HUDEP-2 (cell line): Measurements from ENCODE around the gene TSPAN2.
"Not testable (repeated sequence)": the region's sequence is repeated elsewhere in the genome, so short reads cannot be mapped to it uniquely, and the experiment has no call there.

Experiments used
- DNase-seq, 76 experiments: peaks; one replicate each; lab custom pipeline; 2025; ENCODE audit not compliant: unreplicated experiment in 76 of 76; lab: John Stamatoyannopoulos, UW

Gene TSPAN2

DNA sequence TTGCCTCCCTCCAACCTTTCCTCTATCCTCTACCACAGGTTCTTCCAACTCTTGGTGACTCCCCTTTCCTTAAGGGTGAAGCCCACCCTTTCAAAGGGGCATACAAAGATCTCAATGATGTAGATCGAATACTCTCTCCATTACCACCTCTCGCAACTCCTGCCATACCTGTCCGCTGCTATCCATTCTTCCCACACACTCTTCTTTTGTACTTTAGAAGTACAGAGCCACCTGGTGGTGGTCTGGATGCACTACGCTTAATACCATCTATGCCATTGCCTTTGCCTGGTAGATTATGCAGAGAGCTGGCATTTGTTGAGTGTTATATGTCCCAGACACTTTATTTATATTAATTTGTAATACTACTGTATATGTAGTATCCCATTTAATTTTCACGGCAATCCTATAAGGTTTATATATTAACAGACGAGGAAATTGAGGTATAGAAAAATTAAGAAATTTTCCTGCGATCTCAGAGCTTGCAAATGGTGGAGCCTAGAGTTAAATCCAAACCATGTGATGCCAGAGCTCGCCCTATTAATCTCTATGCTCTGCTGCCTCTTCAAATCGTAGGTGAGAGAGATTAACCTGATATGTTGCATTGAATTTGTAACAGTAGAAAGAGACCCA, 36.7 kb downstream of the TSPAN2 start:
- DNase-seq: peak in 38 of 76 experiments; percentile 1 to 54 (median 16)

DNA sequence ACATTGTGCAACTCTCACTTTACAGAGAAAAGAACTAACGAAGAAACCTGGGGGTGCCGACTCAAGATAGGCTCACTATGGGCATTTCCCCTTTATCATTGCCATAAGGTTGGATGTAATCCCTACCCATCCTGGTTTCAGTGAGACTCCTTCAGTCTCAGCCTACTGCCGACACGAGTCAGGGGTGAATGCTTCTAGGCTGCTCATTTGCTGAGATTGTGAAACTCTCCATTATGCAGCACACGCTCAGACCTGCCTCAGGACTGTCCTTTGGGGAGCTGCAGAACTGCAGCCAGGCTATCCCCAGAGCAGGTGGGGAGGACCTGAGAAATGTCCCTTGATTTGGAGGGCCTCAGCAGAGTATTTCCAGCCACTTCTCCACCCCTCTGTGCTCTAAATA, 37.5 kb downstream of the TSPAN2 start:
- no peak for DNase-seq

DNA sequence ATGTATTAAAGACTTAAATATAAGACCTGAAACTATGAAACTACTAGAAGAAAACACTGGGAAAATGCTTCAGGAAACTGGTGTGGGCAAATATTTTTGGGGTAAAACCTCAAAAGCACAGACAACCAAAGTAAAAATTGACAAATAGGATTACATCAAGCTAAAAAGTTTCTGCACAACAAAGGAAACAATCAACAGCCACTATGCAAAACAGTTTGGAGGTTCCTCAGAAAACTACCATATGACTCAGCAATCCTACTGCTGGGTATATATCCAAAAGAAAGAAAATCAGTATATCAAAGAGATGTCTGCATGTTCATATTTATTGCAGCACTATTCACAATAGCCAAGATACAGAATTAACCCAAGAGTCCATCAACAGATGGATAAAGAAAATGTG, 42.6 kb downstream of the TSPAN2 start:
- no peak for DNase-seq

DNA sequence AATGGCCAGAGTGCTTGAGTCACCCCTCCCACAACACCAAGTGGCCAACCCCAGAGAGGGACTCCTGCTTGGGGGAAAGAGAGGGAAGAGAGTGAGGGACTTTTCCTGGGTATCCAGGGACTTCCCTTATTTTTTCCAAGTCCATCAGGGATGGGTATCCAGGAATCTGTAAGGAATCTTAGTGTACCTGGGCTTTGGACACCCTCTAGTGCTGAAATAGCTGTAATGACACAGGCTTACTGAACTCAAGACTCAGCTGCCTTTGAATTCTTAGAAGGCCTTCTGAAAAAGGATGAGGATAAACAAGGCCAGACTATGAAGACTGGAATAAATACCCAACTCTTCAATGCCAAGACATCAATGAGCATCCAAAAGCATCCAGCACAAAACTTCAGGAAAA, 47.6 kb downstream of the TSPAN2 start:
- peak in 1 of 76 experiments; percentile 7 for DNase-seq

DNA sequence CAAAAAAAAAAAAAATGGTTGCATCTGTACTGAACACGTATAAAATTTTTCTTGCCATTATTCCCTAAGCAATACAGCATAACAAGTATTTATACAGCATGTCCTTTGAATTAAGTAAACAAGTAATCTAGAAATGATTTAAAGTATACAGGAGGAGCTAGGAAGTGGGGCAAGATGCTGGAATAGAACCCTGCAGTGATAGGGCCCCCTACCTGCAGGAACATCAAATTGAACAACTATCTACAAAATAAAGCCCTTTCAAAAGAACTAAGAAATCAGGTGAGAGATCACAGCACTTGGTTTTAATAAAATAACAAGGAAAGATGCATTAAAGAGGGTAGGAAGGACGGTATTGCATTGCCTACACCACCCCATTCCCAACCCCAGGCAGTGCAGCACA, 48.8 kb downstream of the TSPAN2 start:
- no peak for DNase-seq

DNA sequence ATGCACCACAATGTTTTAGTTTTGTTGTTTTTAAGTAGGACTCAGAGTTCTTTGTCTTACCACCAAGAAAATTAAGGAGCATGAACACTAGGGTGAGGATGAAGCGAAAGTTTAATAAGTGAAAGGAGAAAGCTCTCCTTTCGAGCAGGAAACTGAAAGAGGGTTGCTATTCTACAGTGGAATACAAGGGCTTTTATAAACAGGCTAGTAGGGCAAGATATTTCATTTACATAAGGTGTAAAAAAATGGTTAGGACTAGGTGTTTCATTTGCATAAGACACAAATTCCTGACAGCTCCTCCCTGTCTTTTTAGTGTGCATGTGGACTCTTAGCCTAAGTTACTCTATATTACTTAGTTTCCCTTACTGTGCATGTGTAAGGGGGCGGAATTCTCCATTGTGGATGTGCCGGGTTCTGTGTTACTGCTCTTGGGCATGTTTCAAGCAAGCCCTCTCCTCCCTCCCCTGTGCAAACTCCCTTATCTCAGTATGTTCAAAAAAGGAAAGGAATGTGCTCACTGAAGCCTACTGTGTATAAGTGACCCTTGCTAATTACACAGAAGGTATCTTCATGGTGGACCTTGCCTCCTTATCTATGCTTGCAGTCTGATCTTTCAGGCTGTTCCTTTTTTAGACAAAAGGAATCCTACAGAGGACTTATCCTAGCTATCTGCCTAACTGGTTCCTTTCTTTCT, 52.3 kb downstream of the TSPAN2 start:
- no peak for DNase-seq

DNA sequence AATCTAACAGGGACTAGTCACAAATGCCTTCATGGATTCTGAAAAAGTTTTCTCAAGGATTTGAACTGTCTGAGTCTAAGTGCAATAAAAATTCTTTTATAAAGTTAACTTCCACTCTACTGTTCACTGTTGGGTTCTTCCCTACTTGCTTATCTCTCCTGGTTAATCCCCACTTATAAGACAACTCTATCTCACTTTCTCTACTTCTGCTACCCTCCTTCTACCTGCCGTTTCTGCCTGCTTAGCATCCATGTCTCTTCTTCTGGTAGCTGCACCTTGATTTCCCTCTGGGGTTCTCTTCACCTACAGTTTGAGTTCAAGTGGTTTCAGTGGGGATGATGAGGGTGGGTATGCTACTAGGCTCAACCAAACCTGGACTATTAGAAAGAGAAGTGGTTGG, 53.7 kb downstream of the TSPAN2 start:
- no peak for DNase-seq

DNA sequence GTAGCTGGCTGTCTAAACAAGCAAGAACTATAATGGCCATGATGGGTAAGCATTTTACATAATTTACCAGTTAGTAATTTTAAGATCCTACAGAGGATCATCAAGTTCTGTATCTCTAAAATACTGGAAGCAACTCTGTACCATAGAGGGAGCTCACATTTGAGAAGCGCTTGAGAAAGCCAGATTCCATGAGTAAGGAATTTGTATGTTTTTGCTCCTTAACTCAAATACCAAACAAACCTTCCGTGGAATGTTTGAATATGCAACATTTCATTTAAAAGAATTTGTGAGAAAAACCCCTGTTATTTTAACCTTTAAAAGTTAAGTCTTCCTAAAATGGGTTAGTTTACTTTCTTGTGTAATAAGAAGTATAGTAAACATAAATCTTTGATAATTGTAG, 57.7 kb downstream of the TSPAN2 start:
- DNase-seq: no peak

DNA sequence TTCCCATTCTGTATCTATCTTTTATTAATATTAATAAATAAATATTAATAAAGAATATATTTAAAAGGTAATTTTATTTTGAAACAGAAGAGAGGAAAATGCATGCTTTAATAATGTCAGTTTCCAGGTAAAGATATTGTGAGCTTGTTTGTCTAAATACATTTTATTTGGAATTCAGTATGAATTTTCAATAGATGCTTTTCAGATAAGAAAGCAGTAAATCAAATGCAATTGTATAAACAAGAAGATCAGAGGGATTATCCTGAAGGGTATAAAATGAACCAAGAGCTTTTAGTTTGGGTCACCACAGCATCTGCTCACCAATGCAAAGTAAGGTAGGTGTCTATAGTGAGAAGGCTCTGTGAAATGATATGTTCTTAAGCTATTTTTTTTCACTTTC, 59.8 kb downstream of the TSPAN2 start, which contains the start of gene TSHB:
TSS of gene TSHB (plus strand) at position 301 of the 400 bp plus-strand sequence. CDS start 3,537 bp downstream, outside the sequence.
- DNase-seq: no peak

DNA sequence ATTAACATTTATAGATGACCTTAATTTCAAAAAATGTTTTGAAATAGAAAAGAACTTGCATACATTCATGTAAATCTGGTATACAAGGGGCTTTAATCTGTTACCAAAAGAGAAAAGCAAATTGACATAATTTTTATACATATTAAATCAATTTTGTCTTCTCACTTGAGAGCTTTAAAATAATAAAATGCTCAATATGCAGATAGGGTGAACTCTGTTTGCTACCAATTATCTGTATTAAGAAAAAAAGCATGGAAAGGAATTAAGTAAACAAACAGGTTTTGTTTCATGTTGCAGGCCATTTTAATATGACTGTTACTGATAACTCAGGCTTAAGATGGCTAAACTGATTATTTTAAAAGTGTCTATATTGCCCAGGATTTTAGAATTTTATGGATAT, 65.7 kb downstream of the TSPAN2 start:
- DNase-seq: no peak

DNA sequence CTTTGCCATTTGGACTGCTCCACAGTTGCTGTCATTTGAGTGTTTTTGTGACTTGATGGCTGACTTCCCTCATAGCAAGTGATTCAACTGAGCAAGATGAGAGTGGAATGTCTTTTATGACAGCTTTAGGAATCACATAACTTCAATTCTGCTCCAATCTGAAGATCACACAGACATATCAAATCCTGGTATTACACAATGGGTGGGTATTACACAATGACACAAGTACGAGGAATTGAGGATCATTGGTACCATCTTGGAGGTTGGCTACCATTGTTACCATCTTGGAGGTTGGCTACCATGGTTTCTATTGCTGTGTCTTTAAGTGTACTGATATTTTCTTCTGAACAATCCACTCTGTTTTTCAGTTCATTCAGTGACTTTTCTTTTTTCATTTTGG, 68.2 kb downstream of the TSPAN2 start:
- no peak for DNase-seq

DNA sequence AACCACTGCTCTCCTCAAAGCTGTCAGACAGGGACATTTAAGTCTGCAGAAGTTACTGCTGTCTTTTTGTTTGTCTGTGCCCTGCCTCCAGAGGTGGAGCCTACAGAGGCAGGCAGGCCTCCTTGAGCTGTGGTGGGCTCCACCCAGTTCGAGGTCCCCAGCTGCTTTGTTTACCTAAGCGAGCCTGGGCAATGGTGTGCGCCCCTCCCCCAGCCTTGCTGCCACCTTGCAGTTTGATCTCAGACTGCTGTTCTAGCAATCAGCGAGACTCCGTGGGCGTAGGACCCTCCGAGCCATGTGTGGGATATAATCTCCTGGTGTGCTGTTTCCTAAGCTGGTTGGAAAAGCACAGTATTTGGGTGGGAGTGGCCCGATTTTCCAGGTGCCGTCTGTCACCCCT, 69.8 kb downstream of the TSPAN2 start:
- DNase-seq: not testable (repeated sequence)

DNA sequence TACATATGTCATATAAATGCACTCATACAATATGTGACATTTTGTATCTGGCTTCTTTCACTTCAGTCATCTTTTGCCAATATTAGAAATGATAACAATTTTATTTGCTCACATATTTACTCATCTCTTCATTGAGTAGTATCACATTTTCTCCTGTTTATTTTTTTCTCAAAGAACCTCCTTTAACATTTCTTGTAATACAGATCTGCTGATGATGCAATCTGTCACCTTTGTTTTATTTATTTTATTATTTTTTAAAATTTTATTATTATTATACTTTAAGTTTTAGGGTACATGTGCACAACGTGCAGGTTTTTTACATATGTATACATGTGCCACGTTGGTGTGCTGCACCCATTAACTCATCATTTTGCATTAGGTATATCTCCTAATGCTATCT, 75.5 kb downstream of the TSPAN2 start:
- no peak for DNase-seq

DNA sequence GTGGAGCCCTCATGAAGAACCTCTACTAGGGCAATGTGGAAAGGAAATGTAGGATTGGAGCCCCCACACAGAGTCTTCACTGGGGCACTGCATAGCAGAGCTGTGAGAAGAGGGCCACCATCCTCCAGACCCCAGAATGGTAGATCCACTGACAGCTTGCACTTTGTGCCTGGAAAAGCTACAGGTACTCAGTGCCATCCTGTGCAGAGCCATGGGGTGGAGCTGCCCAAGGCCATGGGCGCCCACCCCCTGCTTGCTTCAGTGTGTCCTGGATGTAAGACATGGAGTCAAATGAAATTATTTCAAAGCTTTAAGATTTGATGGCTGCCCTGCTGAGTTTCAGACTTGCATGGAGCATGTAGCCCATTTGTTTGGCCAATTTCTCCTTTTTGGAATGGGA, 76.9 kb downstream of the TSPAN2 start:
- no peak for DNase-seq

DNA sequence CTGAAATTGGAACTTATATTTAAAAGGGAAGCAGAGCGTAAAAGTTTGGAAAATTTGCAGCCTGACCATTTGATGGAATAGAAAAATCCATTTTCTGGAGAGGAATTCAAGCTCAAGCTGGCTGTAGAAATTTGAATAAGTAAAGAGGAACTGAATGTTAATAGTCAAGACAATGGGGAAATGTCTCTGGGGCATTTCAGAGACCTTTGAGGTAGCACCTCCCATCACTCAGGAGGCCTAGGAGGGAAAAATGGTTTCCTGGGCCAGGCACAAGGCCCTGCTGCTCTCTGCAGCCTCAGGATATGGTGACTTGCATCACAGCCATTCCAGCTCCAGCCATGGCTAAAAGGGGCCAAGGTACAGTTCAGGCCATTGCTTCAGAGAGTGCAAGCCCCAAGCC, 77.3 kb downstream of the TSPAN2 start:
- DNase-seq: no peak

DNA sequence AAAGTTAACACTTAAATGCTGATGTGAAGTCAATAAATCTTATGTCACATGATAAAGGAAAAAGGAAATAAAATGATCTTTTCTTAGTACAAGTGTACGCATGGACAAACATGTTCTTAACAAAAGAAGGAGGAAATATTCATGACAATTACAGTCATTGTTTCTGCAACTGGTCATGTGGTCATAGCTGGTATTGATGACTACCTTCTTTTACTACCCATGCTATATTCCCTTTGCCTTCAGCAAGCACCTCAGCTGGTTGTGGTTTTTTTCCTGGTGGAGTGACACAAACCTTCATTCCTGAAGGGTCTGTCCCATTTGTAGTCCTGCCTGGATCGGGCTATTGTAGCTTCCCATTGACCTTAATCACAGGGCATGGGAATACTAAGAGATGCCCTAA, 83.1 kb downstream of the TSPAN2 start:
- no peak for DNase-seq
